ENCODE data around the gene PAK6.

The PAK6 gene

GRCh38 chr15:40238532-40239403 is at the start of gene PAK6:
Gene PAK6, plus strand, starts transcription at chr15:40239063. Its CDS starts 25,723 bp downstream, at chr15:40264786.
- no peak for DNase-seq (ENCODE audit: low read depth in 2 of 2)

GRCh38 chr15:40190591-40190990 is 48.3 kb upstream of the PAK6 start:
- peak in 1 of 2 experiments; percentile 5 for DNase-seq (ENCODE audit: low read depth in 2 of 2)

- DNase-seq (ENCODE audit: low read depth in 2 of 2) = peak; percentile 9 to 10
Observed at GRCh38 chr15:40192942-40193341, 45.9 kb upstream of the PAK6 start.

- DNase-seq (ENCODE audit: low read depth in 2 of 2) = no peak
Observed at GRCh38 chr15:40197434-40197833, 41.4 kb upstream of the PAK6 start.

GRCh38 chr15:40198355-40199085 is 40.3 kb upstream of the PAK6 start:
- DNase-seq (ENCODE audit: low read depth in 2 of 2) = no peak

GRCh38 chr15:40204100-40204499 is 34.8 kb upstream of the PAK6 start:
- no peak for DNase-seq (ENCODE audit: low read depth in 2 of 2)

- peak; percentile 23 to 36 for DNase-seq (ENCODE audit: low read depth in 2 of 2)
Observed at GRCh38 chr15:40217166-40217824, 21.6 kb upstream of the PAK6 start.

GRCh38 chr15:40219801-40220200 is 19.1 kb upstream of the PAK6 start:
- no peak for DNase-seq (ENCODE audit: low read depth in 2 of 2)

- no peak for DNase-seq (ENCODE audit: low read depth in 2 of 2)
Observed at GRCh38 chr15:40222131-40222530, 16.7 kb upstream of the PAK6 start.

- DNase-seq (ENCODE audit: low read depth in 2 of 2) = no peak
Observed at GRCh38 chr15:40226736-40227135, 12.1 kb upstream of the PAK6 start.

GRCh38 chr15:40229316-40229715 is 9.5 kb upstream of the PAK6 start:
- no peak for DNase-seq (ENCODE audit: low read depth in 2 of 2)

- no peak for DNase-seq (ENCODE audit: low read depth in 2 of 2)
Observed at GRCh38 chr15:40229956-40230355, 8.9 kb upstream of the PAK6 start.

- DNase-seq (ENCODE audit: low read depth in 2 of 2) = no peak
Observed at GRCh38 chr15:40232625-40233070, 6.2 kb upstream of the PAK6 start.

GRCh38 chr15:40233727-40234577 is 4.9 kb upstream of the PAK6 start:
- DNase-seq (ENCODE audit: low read depth in 2 of 2) = no peak

- no peak for DNase-seq (ENCODE audit: low read depth in 2 of 2)
Observed at GRCh38 chr15:40234783-40235182, 4.1 kb upstream of the PAK6 start.

- no peak for DNase-seq (ENCODE audit: low read depth in 2 of 2)
Observed at GRCh38 chr15:40235201-40235885, 3.5 kb upstream of the PAK6 start.

GRCh38 chr15:40239404-40239692 is 485 bp downstream of the PAK6 start:
- DNase-seq (ENCODE audit: low read depth in 2 of 2) = no peak

- DNase-seq (ENCODE audit: low read depth in 2 of 2) = no peak
Observed at GRCh38 chr15:40239693-40240618, 1.1 kb downstream of the PAK6 start.

GRCh38 chr15:40240619-40241221 is 1.9 kb downstream of the PAK6 start:
- DNase-seq (ENCODE audit: low read depth in 2 of 2) = no peak
